Measurements from ENCODE around the gene MUC16.
"Not testable (repeated sequence)": the region's sequence is repeated elsewhere in the genome, so short reads cannot be mapped to it uniquely, and the experiment has no call there.

The MUC16 gene

DNA sequence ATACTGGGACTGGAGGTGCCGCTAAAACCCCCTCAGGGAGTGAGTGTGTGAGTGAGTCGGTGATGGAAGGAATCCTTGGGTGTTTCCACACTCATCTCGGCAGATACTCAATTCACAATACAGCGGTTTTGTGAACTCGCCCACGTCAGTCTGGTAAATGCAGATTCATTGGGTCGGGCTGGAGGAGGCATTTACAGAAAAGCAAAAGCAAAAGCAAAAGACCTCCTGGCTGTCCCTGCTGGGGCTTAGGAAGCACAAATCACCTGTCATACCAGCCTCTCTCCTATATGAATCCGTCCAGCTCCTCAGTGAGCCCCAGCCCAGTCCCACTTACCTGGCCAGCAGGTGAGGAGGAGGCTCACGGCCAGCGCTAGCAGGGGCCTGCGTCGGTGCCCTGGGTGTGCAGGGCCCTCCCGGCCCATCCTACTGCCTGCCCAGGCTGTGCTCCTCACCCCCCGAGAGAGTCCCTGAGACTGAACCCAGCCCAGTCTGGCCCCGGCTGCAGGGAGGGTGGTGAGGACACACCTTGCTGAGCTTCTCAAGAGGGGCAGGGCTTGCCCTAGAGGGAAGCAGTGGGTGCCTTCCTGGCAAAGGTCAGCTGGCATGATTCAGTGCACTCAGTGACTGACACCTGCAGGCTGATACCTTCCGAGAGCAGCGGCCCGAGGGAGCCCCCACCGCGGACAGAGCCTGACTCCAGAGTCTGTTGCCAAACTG, at the start of gene MUC16:
Gene MUC16, minus strand, starts transcription at position 475 of the 717 bp plus-strand sequence.
- DNase-seq (ENCODE audit: low read depth in 2 of 2), result no peak

DNA sequence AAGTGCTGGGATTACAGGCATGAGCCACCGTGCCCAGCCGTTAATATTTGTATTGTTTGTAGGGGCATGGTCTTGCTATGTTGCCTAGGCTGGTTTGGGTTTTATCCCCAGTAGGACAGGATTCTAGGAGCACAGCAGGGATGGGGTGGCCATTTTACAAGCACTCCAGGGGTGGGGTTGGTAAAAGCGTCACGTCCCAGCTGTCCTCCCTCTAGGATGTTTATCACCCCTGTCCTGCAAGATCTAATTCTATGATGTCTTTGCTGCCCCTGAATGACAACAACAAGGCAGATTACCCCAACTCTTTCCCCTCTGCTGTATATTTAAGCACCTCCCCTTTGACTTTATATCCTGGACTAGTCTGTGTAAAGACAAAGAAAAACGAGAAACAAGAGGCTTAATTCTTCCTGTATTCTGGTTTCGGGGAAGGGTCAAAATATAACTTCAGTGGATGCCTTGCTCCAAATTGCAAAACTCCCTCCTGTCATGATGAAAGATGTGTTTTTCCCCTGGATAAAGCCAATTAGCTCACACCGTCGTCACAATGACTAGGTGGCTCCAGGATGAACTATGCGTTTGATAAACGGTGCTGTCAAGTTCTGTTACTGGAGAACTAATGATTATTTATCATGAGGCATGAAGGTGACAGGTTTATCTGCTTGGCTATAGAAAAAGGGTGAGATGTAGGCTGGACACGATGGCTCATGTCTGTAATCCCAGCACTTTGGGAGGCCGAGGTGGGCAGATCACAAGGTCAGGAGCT, 48.9 kb upstream of the MUC16 start:
- no peak for DNase-seq (ENCODE audit: low read depth in 2 of 2)

DNA sequence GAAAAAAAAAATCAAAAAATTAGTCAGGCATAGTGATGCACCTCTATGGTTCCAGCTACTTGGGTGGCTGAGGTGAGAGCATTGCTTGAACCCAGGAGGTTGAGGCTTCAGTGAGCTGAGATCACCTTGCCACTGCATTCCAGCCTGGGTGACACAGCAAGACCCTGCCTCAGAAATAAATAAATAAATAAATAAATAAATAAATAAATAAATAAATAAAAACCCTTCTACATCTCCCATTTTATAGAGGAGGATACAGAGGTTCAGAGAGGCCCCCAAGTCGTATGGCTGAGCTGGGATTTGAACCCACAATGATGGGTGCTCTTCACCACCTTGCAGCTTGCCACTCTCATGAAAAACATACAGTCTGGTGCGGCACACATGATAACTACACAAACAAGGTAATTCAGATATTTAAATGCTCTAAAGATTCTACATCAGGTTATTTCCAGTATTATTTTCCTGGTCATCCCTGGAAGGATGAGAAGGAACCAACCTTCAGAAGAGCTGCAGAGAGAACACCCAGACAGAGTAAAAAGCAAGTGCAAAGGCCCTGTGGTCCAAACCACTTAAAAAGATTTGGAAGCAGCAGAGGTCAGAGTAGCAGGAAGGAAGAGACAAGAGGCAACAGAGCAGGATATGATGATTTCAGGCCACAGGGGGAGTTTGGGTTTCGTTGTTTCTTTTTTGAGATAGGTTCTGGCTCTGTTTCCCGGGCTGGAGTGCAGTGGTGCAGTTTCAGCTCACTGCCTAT, 47.5 kb upstream of the MUC16 start:
- no peak for DNase-seq (ENCODE audit: low read depth in 2 of 2)

DNA sequence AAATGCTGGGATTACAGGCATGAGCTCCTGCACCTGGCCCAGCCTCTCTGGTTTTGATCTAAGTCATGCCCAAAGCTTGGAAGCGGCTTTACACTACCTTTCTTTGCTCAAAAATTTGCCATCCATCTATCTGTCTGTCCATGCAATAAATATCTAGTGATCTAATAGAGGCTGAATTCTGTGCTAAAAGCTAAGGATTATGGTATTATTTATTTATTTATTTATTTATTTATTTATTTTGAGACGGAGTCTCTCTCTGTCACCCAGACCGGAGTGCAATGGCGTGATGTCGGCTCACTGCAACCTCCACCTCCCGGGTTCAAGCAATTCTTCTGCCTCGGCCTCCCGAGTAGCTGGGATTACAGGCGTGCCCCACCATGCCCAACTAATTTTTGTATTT, 45.9 kb upstream of the MUC16 start:
- not testable (repeated sequence) for DNase-seq (ENCODE audit: low read depth in 2 of 2)

DNA sequence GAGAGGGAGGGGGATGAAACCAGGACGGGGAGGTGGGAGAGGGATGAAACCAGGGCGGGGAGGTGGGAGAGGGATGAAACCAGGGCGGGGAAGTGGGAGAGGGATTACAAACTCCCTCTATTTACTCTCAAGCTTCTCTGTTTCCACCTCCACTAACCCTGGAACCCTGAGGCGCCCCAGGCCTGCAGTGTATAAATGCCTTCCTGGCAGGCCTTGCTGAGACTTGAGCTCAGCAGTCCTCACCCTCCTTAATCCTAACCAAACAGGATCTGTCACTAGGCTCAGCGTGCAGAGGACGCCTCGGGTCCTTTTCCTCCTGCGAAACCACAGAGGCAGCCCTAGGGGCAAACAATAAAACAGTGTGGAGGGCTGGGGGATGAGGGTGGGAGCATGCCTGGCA, 44.6 kb upstream of the MUC16 start:
- DNase-seq (ENCODE audit: low read depth in 2 of 2), result no peak

DNA sequence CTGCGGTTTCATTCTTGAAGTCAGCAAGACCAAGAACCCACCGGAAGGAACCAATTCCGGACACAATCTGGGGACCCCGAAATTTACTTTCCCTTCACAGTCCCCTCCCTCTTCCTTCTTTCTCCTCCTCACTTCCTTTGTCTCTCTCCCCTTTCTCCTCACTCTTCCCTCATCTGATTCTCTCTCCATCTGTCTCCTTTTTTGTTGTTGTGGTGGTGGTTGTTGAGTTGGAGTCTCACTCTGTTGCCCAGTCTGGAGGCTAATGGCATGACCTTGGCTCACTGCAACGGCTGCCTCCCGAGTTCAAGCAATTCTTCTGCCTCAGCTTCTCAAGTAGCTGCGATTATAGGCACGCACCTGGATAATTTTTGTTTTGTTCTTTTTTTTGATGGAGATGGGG, 44.0 kb upstream of the MUC16 start:
- no peak for DNase-seq (ENCODE audit: low read depth in 2 of 2)

DNA sequence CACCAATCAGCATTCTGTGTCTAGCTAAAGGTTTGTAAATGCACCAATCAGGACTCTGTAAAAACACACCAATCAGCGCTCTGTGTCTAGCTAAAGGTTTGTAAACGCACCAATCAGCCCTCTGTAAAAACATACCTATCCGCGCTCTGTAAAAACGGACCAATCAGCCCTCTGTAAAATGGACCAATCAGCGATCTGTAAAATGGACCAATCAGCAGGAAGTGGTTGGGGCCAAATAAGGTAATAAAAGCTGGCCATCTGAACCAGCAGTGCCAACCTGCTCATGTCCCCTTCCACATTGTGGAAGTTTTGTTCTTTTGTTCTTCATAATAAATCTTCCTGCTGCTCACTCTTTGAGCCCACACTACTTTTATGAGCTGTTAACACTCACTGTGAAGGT, 43.5 kb upstream of the MUC16 start:
- DNase-seq (ENCODE audit: low read depth in 2 of 2), result not testable (repeated sequence)

DNA sequence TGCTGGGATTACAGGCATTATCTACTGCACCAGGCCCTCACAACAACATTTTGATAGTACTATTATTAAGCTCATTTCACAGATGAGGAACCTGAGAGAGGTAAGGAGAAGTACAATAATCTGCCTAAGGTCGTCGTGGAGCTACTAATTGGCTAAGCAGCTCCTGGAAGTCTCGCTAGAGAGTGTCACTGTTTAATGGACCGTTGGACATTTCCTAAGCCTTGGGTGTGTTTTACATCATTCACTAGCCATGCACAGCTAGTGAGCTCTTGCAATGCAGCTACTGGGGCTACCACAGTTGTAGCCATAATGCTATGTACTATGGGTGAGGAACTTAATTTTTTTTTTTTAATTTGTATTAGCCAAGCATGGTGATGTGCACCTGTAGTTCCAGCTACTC, 42.7 kb upstream of the MUC16 start:
- DNase-seq (ENCODE audit: low read depth in 2 of 2), result no peak

DNA sequence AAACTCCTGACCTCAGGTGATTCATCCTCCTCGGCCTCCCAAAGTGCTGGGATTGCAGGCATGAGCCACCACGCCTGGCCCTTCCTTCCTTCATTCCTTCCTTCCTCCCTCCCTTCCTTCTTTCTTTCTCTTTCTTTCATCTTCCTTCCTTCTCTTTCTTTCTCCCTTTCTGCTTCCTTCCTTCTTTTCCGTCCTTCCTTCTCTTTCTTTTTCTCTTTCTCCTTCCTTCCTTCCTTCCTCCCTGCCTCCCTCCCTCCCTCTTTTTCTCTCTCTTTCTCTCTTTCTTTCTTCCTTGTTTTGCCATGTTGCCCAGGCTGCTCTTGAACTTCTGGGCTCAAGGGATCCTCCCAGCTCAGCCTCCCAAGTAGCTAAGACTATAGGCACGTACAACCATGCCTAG, 36.5 kb upstream of the MUC16 start:
- no peak for DNase-seq (ENCODE audit: low read depth in 2 of 2)

DNA sequence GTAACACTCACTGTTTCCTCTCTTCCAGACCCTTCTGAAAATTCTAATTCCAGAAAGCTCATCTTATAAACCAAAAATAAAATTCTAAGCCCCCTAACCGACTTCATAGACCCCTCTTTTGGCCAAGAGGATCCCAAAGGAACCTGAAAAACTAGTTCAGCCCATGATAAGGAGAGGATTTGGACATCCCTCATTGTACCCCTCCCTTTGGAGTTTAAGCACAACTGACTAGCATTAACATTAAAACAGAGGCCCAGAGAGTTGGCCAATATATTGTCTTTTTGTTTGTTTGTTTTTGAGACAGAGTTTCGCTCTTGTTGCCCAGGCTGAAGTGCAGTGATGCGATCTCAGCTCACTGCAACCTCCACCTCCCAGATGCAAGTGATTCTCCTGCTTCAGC, 34.2 kb upstream of the MUC16 start:
- no peak for DNase-seq (ENCODE audit: low read depth in 2 of 2)

DNA sequence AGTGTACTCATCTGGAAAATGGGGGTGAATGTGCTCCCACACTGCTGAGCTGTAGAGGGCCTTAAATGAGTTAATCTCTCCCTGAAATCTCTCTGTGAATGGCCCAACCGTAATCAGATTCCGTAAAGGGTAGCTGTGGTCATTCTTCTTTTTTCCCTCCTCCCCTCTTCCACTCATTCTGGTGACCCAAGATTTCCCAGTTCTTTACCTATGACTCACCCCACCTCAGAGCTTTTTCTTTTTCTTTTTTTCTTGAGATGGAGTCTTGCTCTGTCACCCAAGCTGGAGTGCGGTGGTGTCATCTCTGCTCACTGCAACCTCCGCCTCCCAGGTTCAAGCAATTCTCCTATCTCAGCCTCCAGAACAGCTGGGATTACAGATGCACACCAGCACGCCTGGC, 33.3 kb upstream of the MUC16 start:
- DNase-seq (ENCODE audit: low read depth in 2 of 2), result no peak

DNA sequence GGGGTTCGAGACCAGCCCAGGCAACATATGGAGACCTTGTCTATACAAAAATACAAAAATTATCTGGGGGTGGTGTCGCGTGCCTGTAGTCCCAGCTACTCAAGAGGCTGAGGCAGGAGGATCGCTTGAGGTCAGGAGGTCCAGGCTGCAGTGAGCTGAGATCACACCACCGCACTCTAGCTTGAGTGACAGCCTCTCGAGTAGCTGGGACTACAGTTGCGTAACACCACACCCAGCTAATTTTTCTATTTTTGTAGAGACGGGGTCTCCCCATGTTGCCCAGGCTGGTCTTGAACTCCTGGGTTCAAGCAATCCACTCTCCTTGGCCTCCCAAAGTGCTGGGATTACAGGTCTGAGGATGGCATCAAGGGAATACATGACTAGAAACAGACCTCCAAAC, 30.8 kb upstream of the MUC16 start:
- no peak for DNase-seq (ENCODE audit: low read depth in 2 of 2)

DNA sequence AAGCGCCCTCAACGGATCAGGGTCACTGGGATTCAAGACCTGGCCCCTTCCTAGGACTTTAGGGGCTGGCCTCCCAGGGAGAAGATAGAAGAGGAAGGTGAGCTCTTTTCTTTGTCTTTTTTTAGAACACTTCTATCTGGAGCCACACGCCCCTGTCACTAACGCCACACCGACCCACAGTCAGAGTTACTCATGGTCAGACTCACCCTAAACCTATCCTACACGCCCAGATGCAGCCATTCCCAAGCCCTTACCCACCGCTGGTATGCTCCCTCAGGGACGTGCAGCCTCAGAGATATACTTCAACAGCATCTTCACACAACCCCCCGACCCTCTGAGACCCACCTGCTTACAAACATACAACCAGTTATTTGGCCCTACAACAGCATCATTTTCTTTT, 29.9 kb upstream of the MUC16 start:
- no peak for DNase-seq (ENCODE audit: low read depth in 2 of 2)

DNA sequence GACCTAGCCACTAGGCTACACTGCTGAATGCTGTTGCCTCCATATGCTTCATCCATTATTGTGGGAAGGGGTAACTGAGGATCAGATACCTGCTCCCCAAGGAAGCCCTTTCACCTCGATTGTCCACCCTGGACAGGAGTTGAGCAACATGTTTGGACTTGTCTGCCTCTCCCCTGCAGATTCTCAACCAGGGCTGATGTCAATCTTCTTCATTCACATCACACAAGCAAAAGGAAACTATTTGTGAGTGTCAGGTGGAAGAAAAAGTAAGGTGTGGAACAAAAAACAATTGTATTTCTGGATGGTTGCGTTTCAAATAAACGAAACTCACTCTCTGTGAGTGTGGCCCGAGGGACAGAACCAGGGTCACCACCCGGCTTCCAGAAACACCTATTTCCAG, 29.5 kb upstream of the MUC16 start:
- no peak for DNase-seq (ENCODE audit: low read depth in 2 of 2)

DNA sequence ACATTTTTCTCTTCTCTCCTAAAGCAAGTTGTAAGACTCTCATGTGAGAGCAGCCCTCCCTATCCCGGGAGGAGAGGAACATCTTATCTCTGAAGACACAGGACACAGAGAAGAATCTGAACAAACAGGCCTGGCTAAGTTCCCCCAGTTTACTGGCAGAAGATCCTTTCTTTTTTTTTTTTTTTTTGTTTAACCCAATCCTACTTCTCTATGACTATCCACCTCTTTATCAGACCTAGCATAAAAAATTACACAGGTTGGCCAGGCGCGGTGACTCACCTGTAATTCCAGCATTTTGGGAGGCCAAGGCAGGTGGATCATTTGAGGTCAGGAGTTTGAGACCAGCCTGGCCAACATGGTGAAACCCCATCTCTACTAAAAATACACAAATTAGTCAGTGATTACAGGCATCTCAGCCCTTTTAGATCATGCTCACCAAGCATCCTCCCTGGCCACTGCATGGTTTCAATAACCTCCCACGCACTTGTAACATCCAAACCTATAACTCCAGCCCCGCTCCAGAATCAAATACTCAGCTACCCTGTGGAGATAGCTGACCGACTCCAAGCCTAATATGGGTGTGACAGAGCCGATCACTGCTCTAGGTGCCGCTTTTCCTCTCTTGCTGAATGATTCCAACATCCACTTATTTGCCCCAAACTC, 27.3 kb upstream of the MUC16 start:
- no peak for DNase-seq (ENCODE audit: low read depth in 2 of 2)

DNA sequence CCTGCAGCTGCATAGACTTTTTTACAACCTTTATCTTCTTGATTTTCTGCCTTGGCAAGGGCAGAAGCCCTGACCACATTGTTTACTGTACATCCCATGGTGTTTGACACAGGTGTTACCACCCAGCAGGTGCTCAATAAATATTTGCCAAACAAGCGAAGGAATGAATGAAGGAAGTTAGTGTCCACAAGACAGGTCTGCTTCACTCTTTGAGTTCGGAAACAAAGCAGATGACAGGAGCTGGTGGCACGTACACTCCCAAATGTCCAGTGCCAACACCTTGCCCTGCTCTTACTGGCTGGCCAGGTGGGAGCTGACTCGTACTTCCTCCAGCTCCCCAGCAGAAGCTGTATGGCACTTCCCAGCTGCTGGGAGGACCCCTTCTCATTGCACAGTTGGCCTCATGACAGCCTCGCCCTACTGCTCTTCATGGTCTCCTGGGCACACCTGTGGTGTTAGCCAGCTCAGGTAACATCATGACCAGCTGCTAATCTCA, 22.0 kb upstream of the MUC16 start:
- no peak for DNase-seq (ENCODE audit: low read depth in 2 of 2)

DNA sequence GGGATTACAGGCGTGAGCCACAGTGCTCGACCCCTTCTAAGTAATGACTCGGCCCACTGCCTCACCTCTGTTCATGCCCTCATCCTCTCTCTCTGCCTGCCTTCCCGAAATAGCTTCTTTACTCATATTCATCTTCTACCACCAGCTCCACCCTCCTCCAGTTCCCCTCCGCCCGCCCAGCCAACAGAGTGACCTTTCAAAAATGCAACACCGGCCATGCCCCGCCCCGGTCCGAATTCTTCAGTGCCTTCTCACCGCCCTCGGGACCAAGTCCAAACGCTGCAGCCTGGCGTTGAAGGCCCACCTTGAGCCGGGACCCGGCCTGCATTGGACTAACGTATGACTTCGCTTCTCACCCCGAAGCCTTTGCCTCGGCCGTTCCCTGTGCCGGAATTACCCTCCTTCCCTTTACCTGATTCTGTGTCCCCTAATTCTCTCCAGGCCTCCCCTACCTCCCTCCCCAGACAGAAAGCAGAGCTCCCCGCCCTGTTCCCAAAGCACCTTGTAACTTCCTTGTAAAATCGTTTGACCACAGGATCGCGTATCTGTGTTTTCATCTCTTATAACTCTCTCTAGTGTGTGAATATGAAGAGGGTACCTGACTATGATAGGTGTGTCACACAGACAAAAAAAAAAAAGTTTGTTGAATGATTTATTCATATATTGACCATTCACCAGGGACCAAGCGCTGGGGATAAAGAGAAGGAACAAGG, 8.1 kb upstream of the MUC16 start:
- DNase-seq (ENCODE audit: low read depth in 2 of 2), result no peak

DNA sequence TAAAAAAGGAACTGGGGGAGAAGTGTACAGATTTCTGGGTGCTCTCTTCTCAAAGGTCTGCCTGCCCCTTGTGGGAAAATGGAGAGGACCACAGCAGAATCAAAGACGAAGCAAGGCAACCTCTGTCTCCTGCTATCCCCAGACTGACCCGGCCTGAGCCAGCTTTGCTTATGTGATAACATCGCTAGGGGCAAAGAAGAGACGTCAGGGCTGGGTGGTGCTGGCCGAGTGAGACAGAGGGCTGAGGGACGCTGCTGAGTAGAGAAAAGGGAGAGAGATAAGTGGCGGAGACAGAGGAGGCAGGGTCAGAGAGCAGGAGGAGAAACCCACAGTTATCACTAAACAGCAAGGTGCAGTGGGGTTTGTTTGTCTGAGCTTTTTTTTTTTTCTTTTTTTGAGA, 4.6 kb upstream of the MUC16 start:
- no peak for DNase-seq (ENCODE audit: low read depth in 2 of 2)

DNA sequence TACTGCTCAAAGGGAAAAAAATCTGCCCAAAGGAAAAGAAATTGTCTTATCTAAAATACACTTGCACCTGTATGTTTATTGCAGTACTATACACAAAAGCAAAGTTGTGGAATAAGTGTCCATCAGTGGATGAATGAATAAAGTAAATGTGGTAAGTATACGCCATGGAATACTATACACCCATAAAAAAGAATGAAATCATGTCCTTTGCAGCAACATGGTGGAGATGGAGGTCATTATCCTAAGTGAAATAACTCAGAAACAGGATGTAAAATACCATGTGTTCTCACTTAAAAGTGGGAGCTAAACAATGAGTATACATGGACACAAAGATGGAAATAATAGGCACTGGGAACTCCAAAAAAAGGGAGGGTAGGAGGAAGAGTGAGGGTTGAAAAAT, 3.8 kb upstream of the MUC16 start:
- DNase-seq (ENCODE audit: low read depth in 2 of 2), result no peak

DNA sequence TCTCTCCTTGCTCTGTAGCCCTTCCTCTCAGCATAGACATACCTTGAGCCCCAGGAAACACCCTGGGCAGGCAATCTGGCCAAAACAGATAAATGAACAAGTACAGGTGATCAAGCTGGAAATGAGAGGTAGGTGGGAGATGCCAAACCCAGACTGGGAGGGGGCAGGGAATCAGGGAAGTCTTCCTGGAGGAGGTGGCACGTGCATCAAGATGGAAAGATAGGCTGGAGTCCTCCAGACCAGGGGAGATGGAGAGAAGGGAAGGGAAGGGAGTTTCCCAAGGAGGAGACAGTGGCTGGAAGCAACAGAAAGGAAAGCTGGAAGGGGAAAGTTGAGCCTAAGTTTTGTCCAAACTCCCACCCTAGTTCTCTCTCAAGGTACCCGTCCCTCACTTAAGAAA, 1.7 kb upstream of the MUC16 start:
- no peak for DNase-seq (ENCODE audit: low read depth in 2 of 2)

DNA sequence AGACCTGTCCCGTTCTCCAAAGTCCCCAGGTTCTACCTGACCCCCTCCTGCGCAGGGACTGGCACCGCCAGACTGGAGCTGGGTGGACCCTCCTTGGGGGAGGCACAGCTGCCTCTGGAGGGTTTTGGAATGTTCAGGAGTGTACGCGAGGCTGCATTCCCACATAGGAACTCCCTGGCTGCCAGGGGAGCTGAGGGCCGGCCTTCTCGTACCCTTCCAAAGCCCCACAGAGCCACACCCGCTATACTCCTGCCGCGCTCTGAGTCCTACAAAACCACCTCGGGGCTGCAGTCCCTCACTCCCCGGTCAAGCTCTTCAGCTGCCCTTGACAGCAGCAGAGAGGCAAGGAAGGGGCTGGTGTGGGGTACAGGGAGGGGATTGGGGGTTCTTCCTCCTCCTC, 484 bp upstream of the MUC16 start:
- no peak for DNase-seq (ENCODE audit: low read depth in 2 of 2)

DNA sequence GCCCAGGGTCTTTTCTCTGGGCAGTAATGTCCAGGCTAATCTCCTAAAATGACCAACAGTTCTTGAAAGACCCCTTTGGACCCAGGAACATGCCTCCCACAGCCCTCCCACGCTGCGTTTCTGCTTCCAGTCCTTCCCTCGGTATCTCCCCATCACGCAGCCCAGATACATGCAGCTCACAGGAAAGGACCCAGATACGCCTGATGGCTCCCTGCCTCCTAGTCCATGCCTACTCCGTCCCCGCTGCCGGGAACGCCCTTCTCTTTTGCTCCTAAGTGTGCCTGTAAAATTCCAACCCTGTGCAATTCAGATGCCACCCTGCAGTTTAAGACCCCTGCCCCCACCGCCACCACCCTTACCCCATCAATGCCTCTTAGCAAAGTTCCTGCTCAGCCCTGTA, 778 bp downstream of the MUC16 start:
- DNase-seq (ENCODE audit: low read depth in 2 of 2), result no peak

Measured in stimulated activated CD8-positive, alpha-beta memory T cell treated with anti-CD3 and anti-CD28 coated beads, Interleukin-2, amount 100 ng/mL, for 48 hours (primary cell).